ENCODE data around the gene LY6G6D.
A peak's percentile ranks its signal among the peaks of the same experiment; 100 is the strongest.

The LY6G6D gene

DNA sequence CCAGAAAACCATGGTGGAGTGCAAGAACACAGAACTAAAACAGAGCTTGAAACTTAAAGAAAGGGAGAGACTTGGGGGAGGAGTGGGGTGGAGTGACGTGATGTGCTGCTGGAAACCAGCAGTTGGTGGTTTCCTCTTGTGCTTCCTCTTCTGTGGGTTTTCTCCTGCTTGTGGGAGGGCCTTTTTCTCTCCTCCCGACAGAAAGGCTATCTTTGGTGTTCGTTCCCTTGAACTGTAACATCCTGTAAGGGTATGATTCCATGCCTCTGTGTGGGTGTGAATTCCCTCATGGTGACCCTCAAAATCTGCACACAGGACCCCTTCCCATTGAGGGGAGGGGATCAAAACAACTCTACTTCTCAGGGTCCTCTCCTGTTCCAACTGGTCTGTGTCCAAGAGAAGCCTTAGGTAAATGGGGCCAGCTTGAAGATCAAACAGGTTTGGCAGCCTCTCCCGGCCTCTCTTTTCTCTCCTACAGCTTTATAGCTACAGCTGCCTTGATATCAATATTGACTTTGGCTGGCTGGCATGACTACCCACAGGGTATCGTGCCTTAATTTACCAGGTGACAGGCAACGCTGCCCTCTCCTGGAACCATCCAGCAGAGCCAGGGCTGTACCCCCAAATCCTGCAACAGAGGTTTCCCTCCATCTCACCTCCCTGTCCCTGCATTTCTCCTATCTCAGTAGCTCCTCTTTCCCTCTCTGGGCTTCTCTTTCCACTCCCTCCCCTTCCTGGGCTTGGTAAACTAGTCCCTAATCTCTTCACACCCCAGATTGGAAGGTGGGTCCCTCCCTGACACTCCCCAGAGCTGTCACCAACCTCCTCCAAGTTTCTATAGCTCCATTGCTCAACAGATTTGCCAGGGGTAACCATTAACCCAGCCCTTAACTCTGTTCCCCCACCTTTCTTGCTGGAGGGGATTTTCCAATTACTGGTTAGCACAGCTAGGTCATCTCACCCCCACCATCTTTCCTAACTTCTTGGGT is 23.1 kb downstream of the LY6G6D start:
- Histone ChIP-seq H3K9ac (ENCODE audit: low read length) (peak overlapping the region; percentile 58), H3K27me3 (ENCODE audit: control insufficient read depth, insufficient read depth, low read length) (no peaks in the 10 kb centered on the region), H3K4me1 (ENCODE audit: control insufficient read depth, insufficient read depth, low read length) (peaks cover 40% of the 10 kb centered on the region), H3K9me3 (ENCODE audit: control insufficient read depth, insufficient read depth, low read depth, low read length) (no peaks in the 10 kb centered on the region), H3K36me3 (ENCODE audit: control insufficient read depth, insufficient read depth, low read length) (peaks cover 31% of the 10 kb centered on the region), H3K4me3 (ENCODE audit: low read depth, low read length) (peak overlapping the region; percentile 31), H3K27ac (ENCODE audit: low read depth, low read length) (peak overlapping the region; percentile 41; the same call in 1 of the 2 replicates)

GRCh38 chr6:31739639-31740396 is 24.7 kb downstream of the LY6G6D start, which contains the start of gene MSH5:
Gene MSH5, plus strand, starts transcription at chr6:31740005. Its CDS starts 462 bp downstream, at chr6:31740467.
- H3K9me3 ChIP-seq (ENCODE audit: control insufficient read depth, insufficient read depth, low read depth, low read length): no peaks in the 10 kb centered on the region
- H3K36me3 ChIP-seq (ENCODE audit: control insufficient read depth, insufficient read depth, low read length): peaks cover 28% of the 10 kb centered on the region
- H3K9ac ChIP-seq (ENCODE audit: low read length): peak within 1 kb of the TSS; percentile 96
- peak within 1 kb of the TSS; percentile 91 for H3K27ac ChIP-seq (ENCODE audit: low read depth, low read length)
- peaks cover 31% of the 10 kb centered on the region for H3K4me1 ChIP-seq (ENCODE audit: control insufficient read depth, insufficient read depth, low read length)
- peak within 1 kb of the TSS; percentile 72 for H3K4me3 ChIP-seq (ENCODE audit: low read depth, low read length)
- no peaks in the 10 kb centered on the region for H3K27me3 ChIP-seq (ENCODE audit: control insufficient read depth, insufficient read depth, low read length)

GRCh38 chr6:31740397-31741223 is 25.5 kb downstream of the LY6G6D start:
- H3K4me3 ChIP-seq (ENCODE audit: low read depth, low read length): peak overlapping the region; percentile 72
- H3K9me3 ChIP-seq (ENCODE audit: control insufficient read depth, insufficient read depth, low read depth, low read length): no peaks in the 10 kb centered on the region
- H3K36me3 ChIP-seq (ENCODE audit: control insufficient read depth, insufficient read depth, low read length): peaks cover 33% of the 10 kb centered on the region
- H3K9ac ChIP-seq (ENCODE audit: low read length): peak overlapping the region; percentile 96
- H3K27me3 ChIP-seq (ENCODE audit: control insufficient read depth, insufficient read depth, low read length): no peaks in the 10 kb centered on the region
- peaks cover 31% of the 10 kb centered on the region for H3K4me1 ChIP-seq (ENCODE audit: control insufficient read depth, insufficient read depth, low read length)
- H3K27ac ChIP-seq (ENCODE audit: low read depth, low read length): peak overlapping the region; percentile 91

DNA sequence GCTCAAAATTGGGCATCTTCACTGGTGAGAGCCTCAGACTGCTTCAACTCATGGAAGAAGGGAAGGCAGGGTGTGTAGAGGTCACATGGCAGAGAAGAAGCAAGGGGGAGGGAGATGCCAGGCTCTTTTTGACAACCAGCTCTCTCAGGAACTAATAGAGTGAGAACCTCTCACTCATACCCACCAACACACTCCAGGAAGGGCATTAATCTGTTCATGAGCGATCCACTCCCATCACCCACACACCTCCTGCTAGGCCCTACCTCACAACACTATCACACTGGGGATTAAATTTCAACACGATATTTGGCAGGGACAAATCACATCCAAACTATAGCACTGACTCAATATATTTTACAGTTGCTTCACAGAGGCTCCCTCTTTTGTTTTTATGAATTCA is 26.7 kb downstream of the LY6G6D start:
- Histone ChIP-seq H3K27ac (ENCODE audit: low read depth, low read length) (no peak overlapping the region), H3K4me1 (ENCODE audit: control insufficient read depth, insufficient read depth, low read length) (peaks cover 28% of the 10 kb centered on the region), H3K4me3 (ENCODE audit: low read depth, low read length) (no peak overlapping the region), H3K9ac (ENCODE audit: low read length) (no peak overlapping the region), H3K9me3 (ENCODE audit: control insufficient read depth, insufficient read depth, low read depth, low read length) (no peaks in the 10 kb centered on the region), H3K36me3 (ENCODE audit: control insufficient read depth, insufficient read depth, low read length) (peaks cover 33% of the 10 kb centered on the region), H3K27me3 (ENCODE audit: control insufficient read depth, insufficient read depth, low read length) (no peaks in the 10 kb centered on the region)

GRCh38 chr6:31742894-31743293 is 27.7 kb downstream of the LY6G6D start:
- Histone ChIP-seq H3K27ac (ENCODE audit: low read depth, low read length) (no peak overlapping the region), H3K4me3 (ENCODE audit: low read depth, low read length) (no peak overlapping the region), H3K9me3 (ENCODE audit: control insufficient read depth, insufficient read depth, low read depth, low read length) (no peaks in the 10 kb centered on the region), H3K36me3 (ENCODE audit: control insufficient read depth, insufficient read depth, low read length) (peaks cover 44% of the 10 kb centered on the region), H3K27me3 (ENCODE audit: control insufficient read depth, insufficient read depth, low read length) (no peaks in the 10 kb centered on the region), H3K4me1 (ENCODE audit: control insufficient read depth, insufficient read depth, low read length) (peaks cover 19% of the 10 kb centered on the region), H3K9ac (ENCODE audit: low read length) (no peak overlapping the region)

DNA sequence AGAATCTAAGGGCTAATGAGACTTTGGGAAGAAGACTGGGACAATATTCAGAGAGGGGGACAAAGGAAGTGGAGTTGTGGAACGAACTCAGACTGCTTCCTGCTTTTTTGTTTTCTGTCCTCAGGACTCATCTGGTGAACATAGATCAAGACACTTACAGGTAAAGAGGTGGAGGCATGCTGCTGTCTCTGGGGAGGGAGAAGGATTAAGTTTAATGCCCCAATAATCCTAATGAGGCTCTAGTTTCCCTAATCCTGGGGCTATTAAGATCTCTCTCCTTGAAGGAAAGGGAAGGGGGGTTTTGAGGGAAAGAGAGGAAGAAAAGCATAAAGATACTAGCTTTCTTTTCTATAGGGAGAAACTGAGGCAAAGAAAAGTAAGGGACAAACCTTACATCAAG is 29.3 kb downstream of the LY6G6D start:
- H3K9ac ChIP-seq (ENCODE audit: low read length): no peak overlapping the region
- H3K9me3 ChIP-seq (ENCODE audit: control insufficient read depth, insufficient read depth, low read depth, low read length): no peaks in the 10 kb centered on the region
- no peaks in the 10 kb centered on the region for H3K27me3 ChIP-seq (ENCODE audit: control insufficient read depth, insufficient read depth, low read length)
- H3K27ac ChIP-seq (ENCODE audit: low read depth, low read length): no peak overlapping the region
- H3K4me3 ChIP-seq (ENCODE audit: low read depth, low read length): no peak overlapping the region
- peaks cover 49% of the 10 kb centered on the region for H3K36me3 ChIP-seq (ENCODE audit: control insufficient read depth, insufficient read depth, low read length)
- peaks cover 9% of the 10 kb centered on the region; the same call in 1 of the 2 replicates for H3K4me1 ChIP-seq (ENCODE audit: control insufficient read depth, insufficient read depth, low read length)

GRCh38 chr6:31749301-31750036 is 34.3 kb downstream of the LY6G6D start:
- H3K4me1 ChIP-seq (ENCODE audit: control insufficient read depth, insufficient read depth, low read length): no peaks in the 10 kb centered on the region
- H3K27me3 ChIP-seq (ENCODE audit: control insufficient read depth, insufficient read depth, low read length): no peaks in the 10 kb centered on the region
- H3K36me3 ChIP-seq (ENCODE audit: control insufficient read depth, insufficient read depth, low read length): peaks cover 37% of the 10 kb centered on the region
- H3K27ac ChIP-seq (ENCODE audit: low read depth, low read length): no peak overlapping the region
- H3K9ac ChIP-seq (ENCODE audit: low read length): no peak overlapping the region
- H3K4me3 ChIP-seq (ENCODE audit: low read depth, low read length): no peak overlapping the region
- H3K9me3 ChIP-seq (ENCODE audit: control insufficient read depth, insufficient read depth, low read depth, low read length): no peaks in the 10 kb centered on the region

DNA sequence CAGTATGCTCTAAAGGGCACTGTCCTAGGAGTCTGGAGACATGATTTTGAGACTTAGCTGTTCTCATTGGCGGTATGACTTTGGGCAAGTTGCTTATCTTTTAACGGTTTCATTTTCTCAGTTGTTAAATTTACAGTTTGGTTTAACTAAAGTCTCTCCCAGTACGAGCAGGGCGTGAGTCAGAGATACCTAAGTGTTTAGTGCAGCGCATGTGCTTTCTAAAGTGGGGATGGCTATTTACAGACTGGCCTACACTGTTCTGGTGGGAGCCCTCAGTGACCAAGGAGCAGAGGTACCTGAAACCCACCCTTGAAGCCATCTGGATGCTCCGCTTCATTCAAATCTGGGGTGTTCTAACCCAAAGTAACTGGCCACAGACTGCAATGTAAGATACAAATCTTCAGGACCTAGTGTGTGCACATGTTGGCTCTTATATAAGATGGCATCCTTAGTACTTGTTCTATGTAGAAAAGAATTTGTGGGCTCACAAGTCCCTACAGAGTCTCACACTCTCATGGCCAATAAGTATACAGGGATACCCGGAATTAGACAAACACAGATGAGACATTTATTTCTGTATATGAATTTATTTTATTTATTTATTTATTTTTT is 35.4 kb downstream of the LY6G6D start:
- Histone ChIP-seq H3K4me3 (ENCODE audit: low read depth, low read length) (no peak overlapping the region), H3K4me1 (ENCODE audit: control insufficient read depth, insufficient read depth, low read length) (no peaks in the 10 kb centered on the region), H3K9me3 (ENCODE audit: control insufficient read depth, insufficient read depth, low read depth, low read length) (no peaks in the 10 kb centered on the region), H3K36me3 (ENCODE audit: control insufficient read depth, insufficient read depth, low read length) (peaks cover 32% of the 10 kb centered on the region), H3K27ac (ENCODE audit: low read depth, low read length) (no peak overlapping the region), H3K9ac (ENCODE audit: low read length) (no peak overlapping the region), H3K27me3 (ENCODE audit: control insufficient read depth, insufficient read depth, low read length) (no peaks in the 10 kb centered on the region)

DNA sequence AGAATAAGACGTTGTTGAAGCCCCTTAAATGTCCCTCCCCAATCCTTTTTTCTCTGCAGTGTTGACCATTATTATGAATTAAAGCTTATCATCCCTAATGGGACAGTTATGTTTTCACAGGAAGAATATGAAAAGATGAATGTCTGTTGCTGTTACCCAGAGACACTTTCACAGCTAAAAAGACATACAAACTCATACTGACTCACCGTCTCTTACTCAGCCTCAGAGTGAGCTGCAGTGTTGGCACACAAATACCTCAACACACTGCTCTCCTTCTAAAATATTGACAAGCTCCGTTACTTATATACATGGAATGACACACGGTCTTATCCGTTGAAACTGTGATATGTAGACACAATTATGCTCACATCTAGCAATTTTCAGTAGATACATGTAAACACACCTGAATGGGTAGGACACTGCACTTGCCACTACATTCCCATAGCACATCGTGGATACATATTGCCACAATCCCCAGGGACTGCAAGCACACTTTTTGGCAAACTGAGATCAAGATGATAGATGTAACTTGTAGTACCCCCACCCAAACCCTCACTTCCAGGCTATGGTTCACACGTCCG is 37.7 kb downstream of the LY6G6D start:
- Histone ChIP-seq H3K9ac (ENCODE audit: low read length) (no peak overlapping the region), H3K4me3 (ENCODE audit: low read depth, low read length) (no peak overlapping the region), H3K36me3 (ENCODE audit: control insufficient read depth, insufficient read depth, low read length) (peaks cover 24% of the 10 kb centered on the region), H3K4me1 (ENCODE audit: control insufficient read depth, insufficient read depth, low read length) (no peaks in the 10 kb centered on the region), H3K27me3 (ENCODE audit: control insufficient read depth, insufficient read depth, low read length) (no peaks in the 10 kb centered on the region), H3K9me3 (ENCODE audit: control insufficient read depth, insufficient read depth, low read depth, low read length) (no peaks in the 10 kb centered on the region), H3K27ac (ENCODE audit: low read depth, low read length) (no peak overlapping the region)

All from HUES6 (cell line).